Spleen (tissue), 7 donors: ENCODE data around the gene OR10K2.

Experiments used
- POLR2A ChIP-seq, 3 donors: fragments of 450-650 bp; IDR thresholded peaks; one replicate each; pipeline ENCODE4 v1.5.1; 2017; ENCODE audit warnings: antibody characterized with exemption in 3 of 3, mild to moderate bottlenecking in 1 of 3
- POLR2AphosphoS5 ChIP-seq, 3 donors: sonication (generic); formaldehyde crosslinking; IDR thresholded peaks; one replicate each; pipeline ENCODE4 v1.5.1; 2017; ENCODE audit warnings: antibody characterized with exemption in 3 of 3
- TF ChIP-seq, protein P1 (sequence below), 11 experiments: fragments of 200-600 bp in 7 of 11; fragments of 450-650 bp in 4 of 11; sonication (generic) in 4 of 11; IDR thresholded peaks in 8 of 11; conservative IDR thresholded peaks in 3 of 11; 1 replicate in 7 of 11; 2 replicates in 4 of 11; pipeline versions ENCODE4 v1.4.0 to v1.8.0; 2016 to 2021; ENCODE audit warnings: antibody characterized with exemption in 11 of 11, inconsistent platforms in 4 of 11, mild to moderate bottlenecking in 1 of 11
- donor health status: DM: no; HTN: no; CAD: no; lungs with moderate emphysema.
- donor health status: DM: no; HTN: no; CAD: no.
- donor health status: DM: no; HTN: no; CAD: no.

GRCh38 chr1:158374860-158375259, 51.2 kb downstream of the OR10K2 start:
- TF ChIP-seq, protein P1, sequence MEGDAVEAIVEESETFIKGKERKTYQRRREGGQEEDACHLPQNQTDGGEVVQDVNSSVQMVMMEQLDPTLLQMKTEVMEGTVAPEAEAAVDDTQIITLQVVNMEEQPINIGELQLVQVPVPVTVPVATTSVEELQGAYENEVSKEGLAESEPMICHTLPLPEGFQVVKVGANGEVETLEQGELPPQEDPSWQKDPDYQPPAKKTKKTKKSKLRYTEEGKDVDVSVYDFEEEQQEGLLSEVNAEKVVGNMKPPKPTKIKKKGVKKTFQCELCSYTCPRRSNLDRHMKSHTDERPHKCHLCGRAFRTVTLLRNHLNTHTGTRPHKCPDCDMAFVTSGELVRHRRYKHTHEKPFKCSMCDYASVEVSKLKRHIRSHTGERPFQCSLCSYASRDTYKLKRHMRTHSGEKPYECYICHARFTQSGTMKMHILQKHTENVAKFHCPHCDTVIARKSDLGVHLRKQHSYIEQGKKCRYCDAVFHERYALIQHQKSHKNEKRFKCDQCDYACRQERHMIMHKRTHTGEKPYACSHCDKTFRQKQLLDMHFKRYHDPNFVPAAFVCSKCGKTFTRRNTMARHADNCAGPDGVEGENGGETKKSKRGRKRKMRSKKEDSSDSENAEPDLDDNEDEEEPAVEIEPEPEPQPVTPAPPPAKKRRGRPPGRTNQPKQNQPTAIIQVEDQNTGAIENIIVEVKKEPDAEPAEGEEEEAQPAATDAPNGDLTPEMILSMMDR (IDR thresholded peaks at IDR 0.05 in 8 of 11, conservative IDR thresholded peaks at IDR 0.05 in 3 of 11) = no peak
- TF ChIP-seq POLR2A (IDR thresholded peaks at IDR 0.05) (no peak), POLR2AphosphoS5 (IDR thresholded peaks at IDR 0.05) (no peak)
